Epithelial cell of esophagus (primary cell): ENCODE measurements around the gene MAPKAPK3.

Experiments
- DNase-seq: peaks from one replicate; pipeline ENCODE4 v3.0.0; 2010; ENCODE audit warnings: low read depth
- H3K4me3 ChIP-seq: 2 replicates; pipeline ENCODE4 v1.5.1; 2011; ENCODE audit warnings: mild to moderate bottlenecking, low read length, control low read depth
- CTCF ChIP-seq: IDR thresholded peaks from 2 replicates; pipeline ENCODE4 v1.5.1; 2011; ENCODE audit warnings: low read depth, mild to moderate bottlenecking, low read length, control low read depth, inconsistent platforms; ENCODE audit not compliant: insufficient read depth; ENCODE audit errors: missing control alignments

Gene MAPKAPK3

GRCh38 chr3:50623840-50624474 is 7.0 kb downstream of the MAPKAPK3 start:
- no peak for TF ChIP-seq CTCF
- no peak overlapping the region for H3K4me3 ChIP-seq
- no peak for DNase-seq

DNA sequence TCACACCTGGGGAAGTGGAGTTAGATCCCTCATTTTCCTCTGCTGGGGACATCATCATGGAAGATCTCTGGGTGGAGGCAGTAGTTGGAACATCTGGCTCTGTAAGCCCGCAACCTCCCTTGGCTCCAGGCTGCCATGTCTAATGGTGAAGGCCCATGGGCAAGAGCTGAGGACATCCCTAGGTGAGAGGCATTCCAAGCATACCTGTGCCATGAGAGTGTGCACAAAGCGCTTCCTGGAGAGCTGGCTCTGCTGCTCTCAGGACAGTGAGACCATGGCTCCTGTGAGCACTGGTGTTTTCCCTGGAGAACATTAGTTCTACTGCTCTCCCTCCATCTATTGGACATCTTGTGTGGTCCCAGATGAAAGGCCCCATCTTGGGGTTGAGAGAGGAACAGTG is 7.7 kb downstream of the MAPKAPK3 start:
- no peak for TF ChIP-seq CTCF
- DNase-seq: peak; percentile 85
- no peak overlapping the region for H3K4me3 ChIP-seq

DNA sequence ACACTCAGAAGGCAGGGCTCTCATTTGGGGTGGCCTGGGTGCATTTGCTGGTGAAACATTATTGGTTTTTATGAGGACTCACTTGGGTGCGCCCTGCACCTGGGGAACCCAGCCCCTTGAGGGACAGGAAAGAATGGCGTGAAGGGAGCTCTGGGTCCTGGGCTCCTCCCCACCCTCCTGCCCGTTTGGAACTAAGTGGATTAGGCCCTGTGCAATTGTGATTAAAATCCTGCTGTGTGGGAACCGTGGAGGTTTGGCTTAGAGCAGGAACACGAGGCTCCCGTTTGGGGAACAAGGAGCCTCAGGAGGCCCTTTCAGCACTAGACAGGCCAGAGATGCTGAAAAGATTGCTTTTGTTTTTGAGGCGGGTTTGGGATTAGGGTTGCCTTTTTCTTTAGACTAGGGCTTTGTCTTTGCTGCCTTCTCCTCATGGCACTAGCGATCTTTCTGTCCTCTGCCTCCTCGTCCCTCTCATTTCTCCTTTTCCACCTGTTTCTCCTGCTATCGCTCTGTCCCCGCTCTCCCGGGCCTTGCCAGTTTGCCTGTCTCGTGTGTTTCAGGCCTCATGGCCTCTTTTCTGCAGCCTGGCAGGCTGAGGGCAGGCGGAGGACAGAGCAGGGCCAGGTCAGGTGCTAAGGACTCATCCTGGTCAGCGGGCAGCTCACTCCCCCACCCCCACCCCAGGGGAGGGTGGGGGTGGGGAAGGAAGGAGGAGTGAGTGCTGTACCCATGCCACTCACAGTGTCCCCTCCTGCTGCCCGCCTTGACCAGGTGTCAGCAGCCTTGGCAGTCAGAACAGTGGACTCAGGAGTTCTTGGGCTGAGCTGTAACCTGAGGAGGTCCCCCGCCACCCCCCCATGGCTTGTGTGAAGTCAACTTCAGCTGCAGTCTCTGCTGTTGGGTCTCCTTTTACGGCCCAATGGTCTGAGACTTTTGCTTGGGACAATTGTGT is 8.6 kb downstream of the MAPKAPK3 start:
- TF ChIP-seq CTCF: no peak
- DNase-seq: no peak
- no peak overlapping the region for H3K4me3 ChIP-seq

- no peak overlapping the region for H3K4me3 ChIP-seq
- TF ChIP-seq CTCF: no peak
These were observed 9.4 kb downstream of the MAPKAPK3 start for GRCh38 chr3:50626401-50626800.

DNA sequence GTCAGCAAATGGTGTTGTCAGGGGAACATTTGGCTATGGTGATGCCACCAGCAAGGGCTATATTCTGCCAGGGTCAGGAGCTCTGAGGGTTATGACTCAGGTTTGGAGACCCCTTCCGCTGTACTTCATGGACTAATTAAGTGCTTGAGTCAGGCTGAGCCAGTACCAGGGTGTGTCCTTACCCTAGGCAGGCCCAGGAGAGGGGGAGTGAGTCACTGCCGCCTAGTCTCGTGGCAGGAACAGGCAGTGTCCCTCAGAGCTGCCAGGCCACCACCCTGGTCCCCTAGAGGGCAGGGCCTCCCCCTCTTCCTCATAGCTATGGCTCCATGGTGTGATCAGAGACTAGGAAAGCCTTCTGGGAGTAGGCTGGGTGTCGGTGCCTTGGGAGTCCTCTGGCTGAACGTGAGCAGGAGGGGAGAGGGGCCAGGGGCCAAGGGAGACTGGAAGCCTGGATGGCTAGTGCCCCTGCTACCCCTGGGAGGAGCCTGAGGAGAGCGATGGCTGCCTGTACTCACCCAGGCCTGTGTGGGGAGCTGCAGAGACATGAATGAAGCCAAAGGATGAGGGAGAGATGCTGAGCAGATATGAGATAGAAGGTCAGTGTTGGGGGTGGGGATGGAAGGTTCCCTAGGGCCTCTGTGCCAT is 10.6 kb downstream of the MAPKAPK3 start:
- peak; percentile 30 for TF ChIP-seq CTCF
- H3K4me3 ChIP-seq: no peak overlapping the region
- peak; percentile 91 for DNase-seq

More at GRCh38 chr3:50626401-50626800, 9.4 kb downstream of the MAPKAPK3 start:
- DNase-seq: no peak

DNA sequence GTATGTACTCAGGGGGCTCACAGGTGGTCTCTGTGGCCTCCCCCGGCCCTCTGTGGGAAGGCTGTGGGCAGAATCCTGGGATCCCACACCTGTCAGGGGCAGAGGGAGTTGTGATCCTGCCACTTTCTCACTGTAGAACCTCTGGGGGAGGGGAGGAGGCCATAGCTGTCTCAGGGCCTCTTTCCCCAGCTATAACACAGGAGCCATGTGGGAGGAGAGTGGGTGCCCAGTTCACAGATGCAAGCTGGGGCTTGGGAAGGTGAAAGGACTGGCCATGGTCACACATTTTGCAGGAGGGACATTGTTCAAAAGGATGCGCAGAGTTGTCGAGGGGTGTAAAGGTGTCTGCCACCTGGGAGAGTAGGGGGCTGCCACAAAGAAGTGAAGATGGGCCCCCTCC is 11.7 kb downstream of the MAPKAPK3 start:
- no peak for DNase-seq
- no peak overlapping the region for H3K4me3 ChIP-seq
- TF ChIP-seq CTCF: no peak
